Measurements from ENCODE around the gene OR1M1. TPM values are rescaled to one million over a fixed set of nuclear protein-coding genes. Genes with fewer than 3 reads are reported as not detected.

Gene OR1M1
- total and polyA plus RNA-seq, 8 donors = not detected

DNA sequence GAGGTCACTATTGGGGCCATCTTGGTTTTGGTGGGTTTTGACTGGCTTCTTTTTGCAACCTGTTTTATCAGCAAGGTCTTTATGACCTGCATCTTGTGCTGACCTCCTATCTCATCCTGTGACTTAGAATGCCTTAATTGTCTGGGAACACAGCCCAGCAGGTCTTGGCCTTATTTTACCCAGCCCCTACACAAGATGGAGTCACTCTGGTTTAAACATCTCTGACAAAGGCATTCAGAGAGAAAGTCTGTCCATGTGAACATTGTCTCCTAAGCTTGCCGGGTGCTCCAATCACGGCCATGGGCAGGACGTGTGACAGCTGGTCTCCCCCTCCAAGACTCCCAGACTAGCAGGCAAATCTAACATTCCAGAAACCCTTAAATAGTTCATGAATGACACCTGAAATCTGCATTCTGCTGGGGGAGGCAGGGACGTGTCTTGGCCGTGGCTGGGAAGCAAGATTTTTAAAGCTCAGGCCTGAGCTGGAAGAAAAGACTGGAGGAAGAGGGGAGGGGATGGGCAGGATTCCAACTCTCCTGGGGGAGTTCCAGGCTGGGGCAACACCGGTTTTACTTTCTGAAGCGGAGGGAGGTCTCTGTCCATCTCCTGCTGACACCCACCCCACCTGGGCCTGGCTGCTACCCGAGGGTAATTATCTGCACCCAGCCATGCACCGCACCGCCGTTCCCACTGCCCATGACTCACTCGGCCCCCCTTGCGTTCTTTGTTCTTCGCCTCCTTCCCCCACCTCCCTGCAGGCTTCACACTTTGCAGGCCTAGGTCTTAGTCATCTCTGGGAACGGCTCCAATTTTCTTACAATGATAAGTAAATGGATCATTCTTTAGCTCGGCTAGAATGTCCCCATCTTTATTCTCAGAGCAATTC, 11.6 kb upstream of the OR1M1 start:
- TF ChIP-seq POLR2A (IDR thresholded peaks at IDR 0.05) = no peak
- no peak for TF ChIP-seq EP300 (IDR thresholded peaks at IDR 0.05)
- TF ChIP-seq, protein P1, sequence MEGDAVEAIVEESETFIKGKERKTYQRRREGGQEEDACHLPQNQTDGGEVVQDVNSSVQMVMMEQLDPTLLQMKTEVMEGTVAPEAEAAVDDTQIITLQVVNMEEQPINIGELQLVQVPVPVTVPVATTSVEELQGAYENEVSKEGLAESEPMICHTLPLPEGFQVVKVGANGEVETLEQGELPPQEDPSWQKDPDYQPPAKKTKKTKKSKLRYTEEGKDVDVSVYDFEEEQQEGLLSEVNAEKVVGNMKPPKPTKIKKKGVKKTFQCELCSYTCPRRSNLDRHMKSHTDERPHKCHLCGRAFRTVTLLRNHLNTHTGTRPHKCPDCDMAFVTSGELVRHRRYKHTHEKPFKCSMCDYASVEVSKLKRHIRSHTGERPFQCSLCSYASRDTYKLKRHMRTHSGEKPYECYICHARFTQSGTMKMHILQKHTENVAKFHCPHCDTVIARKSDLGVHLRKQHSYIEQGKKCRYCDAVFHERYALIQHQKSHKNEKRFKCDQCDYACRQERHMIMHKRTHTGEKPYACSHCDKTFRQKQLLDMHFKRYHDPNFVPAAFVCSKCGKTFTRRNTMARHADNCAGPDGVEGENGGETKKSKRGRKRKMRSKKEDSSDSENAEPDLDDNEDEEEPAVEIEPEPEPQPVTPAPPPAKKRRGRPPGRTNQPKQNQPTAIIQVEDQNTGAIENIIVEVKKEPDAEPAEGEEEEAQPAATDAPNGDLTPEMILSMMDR (IDR thresholded peaks at IDR 0.05) = no peak
- TF ChIP-seq POLR2AphosphoS5 (IDR thresholded peaks at IDR 0.05) = peak in 1 of 3 donors; percentile 39
- peak; percentile 58 to 96 for DNase-seq

DNA sequence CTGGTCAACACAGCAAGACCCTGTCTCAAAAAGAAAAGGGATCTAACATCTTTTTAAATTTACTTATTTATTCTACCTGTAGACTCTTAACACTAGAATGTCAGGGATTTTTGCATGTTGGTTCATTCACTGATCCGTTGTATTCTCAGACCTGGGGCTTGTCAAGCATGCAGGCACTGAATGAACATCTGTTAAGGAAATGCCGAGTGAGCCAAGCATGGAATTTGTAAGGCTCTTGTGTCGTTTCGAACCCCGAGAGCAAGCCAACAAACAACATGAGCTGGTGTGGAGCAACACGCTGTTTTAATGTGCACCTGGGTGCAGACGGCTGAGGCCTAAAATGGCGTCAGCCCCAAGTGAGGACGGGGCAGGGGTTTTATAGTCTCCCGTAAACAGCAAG, 10.0 kb upstream of the OR1M1 start:
- DNase-seq = no peak
- TF ChIP-seq POLR2AphosphoS5 (IDR thresholded peaks at IDR 0.05) (no peak), EP300 (IDR thresholded peaks at IDR 0.05) (no peak), POLR2A (IDR thresholded peaks at IDR 0.05) (no peak)
- TF ChIP-seq, protein P1 (IDR thresholded peaks at IDR 0.05) = no peak
- 68 to 86% (median 85%) methylated on average over 9 to 10 of the region's 10 CpGs for WGBS, 5 donors
- Histone ChIP-seq H3K4me1 (peaks cover 0 to 34% (median 14%) of the 10 kb centered on the region in 4 donors), H3K36me3 (no peaks in the 10 kb centered on the region), H3K27ac (no peak overlapping the region), H3K27me3 (no peaks in the 10 kb centered on the region), H3K9me3 (no peaks in the 10 kb centered on the region), H3K4me3 (no peak overlapping the region)
- intact Hi-C loops (cut with DNase I; ENCODE audit: low total_unique reads) = loop anchor here (5.0 kb wide), 1 partner anchor 420 kb away; no protein-coding TSS in a partner anchor

More for the DNA sequence above, 11.6 kb upstream of the OR1M1 start:
- 10 to 25% (median 18%) methylated on average over 16 of the region's 16 CpGs for WGBS, 5 donors
- Histone ChIP-seq H3K9me3 (no peaks in the 10 kb centered on the region), H3K36me3 (no peaks in the 10 kb centered on the region), H3K27me3 (no peaks in the 10 kb centered on the region), H3K27ac (peak overlapping the region in 2 of 5 donors; percentile 33 to 54), H3K4me3 (no peak overlapping the region), H3K4me1 (peaks cover 0 to 34% (median 14%) of the 10 kb centered on the region in 4 donors)
- intact Hi-C loops (cut with DNase I; ENCODE audit: low total_unique reads) = loop anchor here (5.0 kb wide), 1 partner anchor 418 kb away; no protein-coding TSS in a partner anchor

DNA sequence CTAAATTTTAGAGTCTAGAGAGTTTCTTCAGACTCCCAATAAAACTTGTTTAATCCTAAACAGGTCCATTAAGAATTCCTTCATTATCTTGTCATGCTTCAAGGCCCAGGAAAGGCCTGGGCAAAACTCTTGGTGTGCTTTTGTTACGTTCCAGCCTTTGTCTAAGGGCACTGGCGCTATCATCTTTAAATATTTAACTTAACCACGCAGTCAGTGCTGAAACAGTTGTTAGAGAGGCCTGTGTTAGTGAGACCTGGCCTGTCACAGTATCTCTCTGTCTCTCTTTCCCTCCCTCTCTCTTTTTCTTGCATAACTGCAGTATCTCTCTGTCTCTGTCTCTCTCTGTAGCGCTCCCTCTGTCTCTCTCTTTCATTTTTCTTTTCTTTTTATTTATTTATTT, 8.2 kb upstream of the OR1M1 start:
- peak in 1 of 2 donors; percentile 23 for DNase-seq
- TF ChIP-seq POLR2A (IDR thresholded peaks at IDR 0.05) (no peak), POLR2AphosphoS5 (IDR thresholded peaks at IDR 0.05) (no peak), EP300 (IDR thresholded peaks at IDR 0.05) (no peak)
- TF ChIP-seq, protein P1 (IDR thresholded peaks at IDR 0.05) = no peak
- Histone ChIP-seq H3K9me3 (no peaks in the 10 kb centered on the region), H3K36me3 (no peaks in the 10 kb centered on the region), H3K27ac (no peak overlapping the region), H3K27me3 (no peaks in the 10 kb centered on the region), H3K4me3 (no peak overlapping the region), H3K4me1 (peaks cover 0 to 34% (median 14%) of the 10 kb centered on the region in 4 donors)
- WGBS, 5 donors = 26 to 68% (median 42%) methylated on average over 4 of the region's 4 CpGs
- intact Hi-C loops (cut with DNase I; ENCODE audit: low total_unique reads) = loop anchor here (5.0 kb wide), 1 partner anchor 421 kb away; no protein-coding TSS in a partner anchor

DNA sequence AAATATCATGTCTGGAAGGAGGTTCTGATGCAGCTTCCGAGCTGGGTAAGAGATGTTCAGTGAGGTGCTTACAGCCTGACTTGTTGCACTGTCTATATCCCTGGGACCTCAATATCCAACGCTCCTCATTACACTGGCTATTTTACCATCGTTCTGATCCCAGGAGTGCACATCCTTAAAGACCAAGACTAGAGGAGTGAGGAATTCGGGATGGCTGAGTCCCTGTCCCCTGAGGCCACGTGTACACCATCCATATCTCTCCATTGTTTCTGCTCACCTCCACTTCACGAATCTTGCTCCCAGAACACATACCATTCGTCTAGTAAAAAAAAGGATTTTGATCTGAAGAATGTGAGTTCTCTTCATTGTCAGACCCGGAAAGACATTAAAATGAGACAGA, 20.5 kb downstream of the OR1M1 start, which contains the start of gene OR7G2:
OR7G2 (minus strand) TSS at position 101 of the 400 bp plus-strand sequence. CDS start 4,232 bp downstream, outside the sequence.
- intact Hi-C loops (cut with DNase I; ENCODE audit: low total_unique reads) = no loop called here
- TF ChIP-seq POLR2A (IDR thresholded peaks at IDR 0.05) = no peak
- no peak for TF ChIP-seq POLR2AphosphoS5 (IDR thresholded peaks at IDR 0.05)
- TF ChIP-seq, protein P1 (IDR thresholded peaks at IDR 0.05) = no peak
- no peak for TF ChIP-seq EP300 (IDR thresholded peaks at IDR 0.05)
- no peak for DNase-seq
- H3K4me3 ChIP-seq = no peak within 1 kb of the TSS
- H3K27ac ChIP-seq = no peak within 1 kb of the TSS
- H3K27me3 ChIP-seq = peaks cover 0 to 37% (median 3%) of the 10 kb centered on the region in 3 donors
- H3K36me3 ChIP-seq = no peaks in the 10 kb centered on the region
- no peaks in the 10 kb centered on the region for H3K9me3 ChIP-seq
- H3K4me1 ChIP-seq = no peaks in the 10 kb centered on the region
- WGBS, 5 donors = 48 to 64% (median 63%) methylated on average over 8 of the region's 8 CpGs

Measured in stomach (tissue), 9 donors.